Heart left ventricle (tissue), 13 donors: Measurements from ENCODE around the gene ELF3.

Source experiments
- POLR2A ChIP-seq, 2 donors: fragments of 450-650 bp; IDR thresholded peaks; one replicate each; pipeline ENCODE4 v1.6.1; 2017; ENCODE audit warnings: antibody characterized with exemption in 2 of 2, mild to moderate bottlenecking in 2 of 2, moderate library complexity in 2 of 2
- TF ChIP-seq, protein P1 (sequence below), 12 donors: fragments of 200-600 bp; sonication (generic) in 4 of 12; IDR thresholded peaks; one replicate each; pipeline versions ENCODE4 v1.5.0 to v1.8.0; 2018 to 2022; ENCODE audit warnings: antibody characterized with exemption in 12 of 12, mild to moderate bottlenecking in 5 of 12
- donor health status: ischemic (EF 13 %, LVEDD 7.1; RV severe dilation, severe dysfunction).
- donor health status: DM: no; HTN: yes; CAD: no.
- donor health status: DM: no; HTN: no; CAD: no.
- donor health status: ischemic (EF 25% LVEDD 6.9; RV normal size, moderate dysfunction).
- donor health status: ischemic (EF 25% LVEDD 5.7; RV mildly dilated, moderate dysfunction).
- donor health status: ischemic (EF 35%, LVEDD 5.7; RV mildly dilated, moderate dysfunction).
- donor health status: nonischemic (EF 11% LVEDD 7.7; RV severe dilation, severe dysfunction).
- donor health status: DM: yes; HTN: yes; CAD: no.
- donor health status: PGD.
- donor health status: ischemic (EF 29% LVEDD 5.4; RV normal size, mild dysfunction).
- donor health status: nonischemic (EF 23%, LVEDD 6.1; RV moderate dilation, normal function).

DNA sequence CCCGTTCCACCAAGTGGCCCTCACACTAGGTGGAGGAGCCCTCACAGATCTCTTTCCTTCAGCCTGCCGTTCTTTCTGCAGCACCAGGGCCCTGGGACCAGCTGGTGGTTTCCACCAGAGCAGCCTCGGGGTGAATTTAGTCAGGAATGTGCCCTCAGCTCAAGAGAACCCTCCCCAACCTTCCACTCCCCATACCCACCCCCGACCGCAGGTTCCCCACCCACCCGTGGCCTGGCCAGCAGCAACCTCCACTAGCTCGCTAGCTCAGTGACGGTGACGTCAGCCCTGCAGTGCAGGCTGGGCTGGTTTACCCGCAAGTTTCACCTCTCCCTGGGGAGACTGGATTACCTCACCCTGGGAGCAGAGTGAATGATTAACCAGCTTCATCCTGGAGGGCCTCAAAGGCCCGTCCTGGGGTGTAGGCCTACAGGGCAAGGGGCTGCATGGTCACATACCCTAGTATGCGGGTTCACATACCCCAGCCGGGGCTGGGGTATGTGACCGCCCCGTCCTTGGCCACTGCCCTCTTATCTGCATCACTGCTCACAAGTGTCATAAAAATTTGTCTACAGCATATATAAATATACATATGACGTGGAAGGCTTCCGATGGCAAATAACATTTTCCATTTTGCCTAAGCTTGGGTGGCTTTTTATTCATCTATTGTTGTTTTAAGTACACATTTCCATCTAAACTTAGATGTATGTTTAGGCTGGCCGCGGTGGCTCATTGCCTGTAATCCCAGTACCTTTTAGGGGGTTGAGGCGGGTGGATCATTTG is 24.5 kb downstream of the ELF3 start:
- TF ChIP-seq, protein P1, sequence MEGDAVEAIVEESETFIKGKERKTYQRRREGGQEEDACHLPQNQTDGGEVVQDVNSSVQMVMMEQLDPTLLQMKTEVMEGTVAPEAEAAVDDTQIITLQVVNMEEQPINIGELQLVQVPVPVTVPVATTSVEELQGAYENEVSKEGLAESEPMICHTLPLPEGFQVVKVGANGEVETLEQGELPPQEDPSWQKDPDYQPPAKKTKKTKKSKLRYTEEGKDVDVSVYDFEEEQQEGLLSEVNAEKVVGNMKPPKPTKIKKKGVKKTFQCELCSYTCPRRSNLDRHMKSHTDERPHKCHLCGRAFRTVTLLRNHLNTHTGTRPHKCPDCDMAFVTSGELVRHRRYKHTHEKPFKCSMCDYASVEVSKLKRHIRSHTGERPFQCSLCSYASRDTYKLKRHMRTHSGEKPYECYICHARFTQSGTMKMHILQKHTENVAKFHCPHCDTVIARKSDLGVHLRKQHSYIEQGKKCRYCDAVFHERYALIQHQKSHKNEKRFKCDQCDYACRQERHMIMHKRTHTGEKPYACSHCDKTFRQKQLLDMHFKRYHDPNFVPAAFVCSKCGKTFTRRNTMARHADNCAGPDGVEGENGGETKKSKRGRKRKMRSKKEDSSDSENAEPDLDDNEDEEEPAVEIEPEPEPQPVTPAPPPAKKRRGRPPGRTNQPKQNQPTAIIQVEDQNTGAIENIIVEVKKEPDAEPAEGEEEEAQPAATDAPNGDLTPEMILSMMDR (IDR thresholded peaks at IDR 0.05): no peak
- TF ChIP-seq POLR2A (IDR thresholded peaks at IDR 0.05): no peak
